DND-41 (cell line): ENCODE results near the gene LRP3.

Source experiments
- ATAC-seq: fragments of 200-7000 bp; cut with Tn5 transposase; 3 replicates; pipeline ENCODE4 v1.9.1; 2021; ENCODE audit warnings: low read depth; ENCODE audit not compliant: insufficient read depth
- DNase-seq: peaks from one replicate; pipeline ENCODE4 v3.0.0-alpha.2; 2020
- H2AFZ ChIP-seq: 2 replicates; pipeline ENCODE4 v1.6.0; 2012; ENCODE audit warnings: low read depth, low read length
- H3K27ac ChIP-seq: 2 replicates; pipeline ENCODE4 v1.5.1; 2012; ENCODE audit warnings: low read length, inconsistent platforms
- H3K27me3 ChIP-seq: fragments of 200-600 bp; sonication (generic); 2 replicates; pipeline ENCODE4 v1.6.0; 2012; ENCODE audit warnings: low read length, mild to moderate bottlenecking, inconsistent platforms; ENCODE audit not compliant: insufficient read depth, poor library complexity
- H3K36me3 ChIP-seq: 2 replicates; pipeline ENCODE4 v1.5.1; 2012; ENCODE audit warnings: low read length, inconsistent platforms; ENCODE audit not compliant: insufficient read depth
- H3K4me1 ChIP-seq: 2 replicates; pipeline ENCODE4 v1.5.1; 2012; ENCODE audit warnings: mild to moderate bottlenecking, low read length; ENCODE audit not compliant: insufficient read depth
- H3K4me2 ChIP-seq: 2 replicates; pipeline ENCODE4 v1.6.0; 2012; ENCODE audit warnings: mild to moderate bottlenecking, moderate library complexity, low read length, inconsistent platforms; ENCODE audit not compliant: insufficient read depth
- H3K4me3 ChIP-seq, 2 experiments: fragments of 200-600 bp in 1 of 2; shearing (Covaris generic) in 1 of 2; 2 replicates each; pipeline ENCODE4 v1.5.1; 2012 to 2016; ENCODE audit warnings: inconsistent platforms in 2 of 2, low read length in 2 of 2, mild to moderate bottlenecking in 2 of 2, low read depth in 1 of 2, moderate library complexity in 1 of 2
- H3K79me2 ChIP-seq: 2 replicates; pipeline ENCODE4 v1.6.0; 2012; ENCODE audit warnings: low read length, inconsistent platforms; ENCODE audit not compliant: insufficient read depth
- H3K9ac ChIP-seq: 2 replicates; pipeline ENCODE4 v1.6.0; 2012; ENCODE audit warnings: low read depth, mild to moderate bottlenecking, inconsistent platforms, low read length, moderate library complexity
- H3K9me3 ChIP-seq: 2 replicates; pipeline ENCODE4 v1.5.1; 2012; ENCODE audit warnings: low read length, moderate library complexity, mild to moderate bottlenecking, inconsistent platforms; ENCODE audit not compliant: insufficient read depth, severe bottlenecking
- H4K20me1 ChIP-seq: 2 replicates; pipeline ENCODE4 v1.6.0; 2012; ENCODE audit warnings: low read length; ENCODE audit not compliant: insufficient read depth
- EZH2 ChIP-seq: IDR thresholded peaks from 3 replicates; pipeline ENCODE4 v1.6.1; 2012; ENCODE audit warnings: borderline replicate concordance, low read depth, mild to moderate bottlenecking, moderate library complexity, low read length, inconsistent platforms; ENCODE audit not compliant: severe bottlenecking
- TF ChIP-seq, protein P1 (sequence below): IDR thresholded peaks from 2 replicates; pipeline ENCODE4 v1.5.1; 2012; ENCODE audit warnings: borderline replicate concordance, low read length, moderate library complexity, mild to moderate bottlenecking; ENCODE audit not compliant: poor library complexity, severe bottlenecking; ENCODE audit errors: extremely low read depth

LRP3 gene

DNA sequence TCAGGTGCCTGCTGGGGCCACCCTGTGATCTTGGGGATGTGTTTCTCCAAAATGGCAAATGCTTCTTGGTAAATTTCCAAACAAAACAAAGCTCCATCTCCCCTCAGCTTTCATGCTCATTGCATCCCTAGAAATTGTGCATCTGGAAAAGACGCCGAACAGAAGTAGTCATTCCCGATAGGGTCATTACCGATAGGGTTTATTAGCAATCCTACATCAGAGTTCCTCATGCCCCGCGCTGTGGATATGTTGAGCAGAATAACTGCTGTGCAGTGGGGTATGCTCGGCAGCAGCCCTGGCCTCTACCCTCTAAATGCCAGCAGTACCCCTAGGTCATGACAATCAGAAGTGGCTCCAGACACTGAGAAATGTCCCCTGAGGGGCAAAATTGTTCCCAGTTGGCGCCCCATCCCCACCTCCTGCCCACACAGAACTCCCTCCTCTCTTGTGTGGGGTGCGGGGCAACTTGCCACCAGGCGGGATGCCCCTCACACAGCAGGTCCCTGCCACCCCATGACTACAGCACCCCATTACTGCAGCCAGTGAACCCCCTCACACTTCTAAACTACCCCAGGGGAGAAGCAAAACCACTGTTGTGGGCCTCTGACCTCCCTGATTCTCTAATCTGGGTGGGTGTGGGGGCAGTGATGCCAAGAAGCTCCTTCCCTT lies 44.5 kb downstream of the LRP3 start:
- H3K4me1 ChIP-seq: no peaks in the 10 kb centered on the region
- no peak overlapping the region for H2AFZ ChIP-seq
- no peaks in the 10 kb centered on the region for H3K27me3 ChIP-seq
- no peaks in the 10 kb centered on the region for H3K36me3 ChIP-seq
- no peak overlapping the region for H3K4me3 ChIP-seq
- TF ChIP-seq EZH2: no peak
- TF ChIP-seq, protein P1, sequence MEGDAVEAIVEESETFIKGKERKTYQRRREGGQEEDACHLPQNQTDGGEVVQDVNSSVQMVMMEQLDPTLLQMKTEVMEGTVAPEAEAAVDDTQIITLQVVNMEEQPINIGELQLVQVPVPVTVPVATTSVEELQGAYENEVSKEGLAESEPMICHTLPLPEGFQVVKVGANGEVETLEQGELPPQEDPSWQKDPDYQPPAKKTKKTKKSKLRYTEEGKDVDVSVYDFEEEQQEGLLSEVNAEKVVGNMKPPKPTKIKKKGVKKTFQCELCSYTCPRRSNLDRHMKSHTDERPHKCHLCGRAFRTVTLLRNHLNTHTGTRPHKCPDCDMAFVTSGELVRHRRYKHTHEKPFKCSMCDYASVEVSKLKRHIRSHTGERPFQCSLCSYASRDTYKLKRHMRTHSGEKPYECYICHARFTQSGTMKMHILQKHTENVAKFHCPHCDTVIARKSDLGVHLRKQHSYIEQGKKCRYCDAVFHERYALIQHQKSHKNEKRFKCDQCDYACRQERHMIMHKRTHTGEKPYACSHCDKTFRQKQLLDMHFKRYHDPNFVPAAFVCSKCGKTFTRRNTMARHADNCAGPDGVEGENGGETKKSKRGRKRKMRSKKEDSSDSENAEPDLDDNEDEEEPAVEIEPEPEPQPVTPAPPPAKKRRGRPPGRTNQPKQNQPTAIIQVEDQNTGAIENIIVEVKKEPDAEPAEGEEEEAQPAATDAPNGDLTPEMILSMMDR: no peak
- DNase-seq: no peak
- ATAC-seq: no peak
- no peak overlapping the region for H3K27ac ChIP-seq
- no peaks in the 10 kb centered on the region for H3K79me2 ChIP-seq
- 0 out of 2 replicates have a peak, but pooled peaks cover 3% of the 10 kb centered on the region for H4K20me1 ChIP-seq
- H3K9me3 ChIP-seq: no peaks in the 10 kb centered on the region
- no peak overlapping the region for H3K4me2 ChIP-seq
- H3K9ac ChIP-seq: no peak overlapping the region

DNA sequence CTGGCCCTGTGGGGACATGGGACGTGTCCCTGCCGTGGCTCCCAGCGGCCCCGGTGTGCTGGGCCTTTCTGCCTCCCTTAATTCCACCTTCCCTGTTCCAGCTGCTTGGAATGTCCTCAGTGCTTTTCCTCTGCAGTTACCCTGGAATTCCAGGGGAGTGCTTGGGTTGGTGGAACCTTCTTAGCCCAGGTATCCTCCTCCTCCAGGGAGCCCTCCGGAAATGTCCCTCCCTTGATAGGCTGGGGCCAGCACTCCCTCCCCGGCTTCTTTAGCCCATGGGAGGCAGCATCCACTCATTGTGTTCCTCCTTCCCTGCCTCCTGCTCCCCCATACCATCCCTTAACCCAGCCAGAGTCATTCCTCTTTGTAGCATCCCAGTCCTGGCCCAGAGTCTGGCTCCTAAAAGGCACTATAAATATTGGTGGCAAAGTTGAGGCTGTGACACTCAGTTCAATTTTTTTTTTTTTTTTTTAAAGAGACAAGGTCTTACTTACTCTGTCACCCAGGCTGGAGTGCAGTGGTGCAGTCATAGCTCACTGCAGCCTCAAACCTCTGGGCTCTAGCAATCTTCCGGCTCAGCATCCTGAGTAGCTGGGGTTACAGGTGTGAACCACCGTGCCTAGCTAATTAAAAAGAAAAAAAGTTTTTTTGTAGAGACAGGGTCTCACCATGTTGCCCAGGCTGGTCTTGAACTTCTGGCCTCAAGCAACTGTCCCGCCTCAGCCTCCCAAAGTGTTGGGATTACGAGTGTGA lies 45.3 kb downstream of the LRP3 start:
- Histone ChIP-seq H3K9ac (no peak overlapping the region), H3K4me2 (no peak overlapping the region), H3K27me3 (no peaks in the 10 kb centered on the region), H2AFZ (no peak overlapping the region), H3K27ac (no peak overlapping the region), H3K79me2 (no peaks in the 10 kb centered on the region), H3K4me3 (no peak overlapping the region), H3K36me3 (no peaks in the 10 kb centered on the region), H3K9me3 (no peaks in the 10 kb centered on the region), H4K20me1 (0 out of 2 replicates have a peak, but pooled peaks cover 3% of the 10 kb centered on the region), H3K4me1 (no peaks in the 10 kb centered on the region)
- DNase-seq (no peak), ATAC-seq (no peak)
- no peak for TF ChIP-seq EZH2
- TF ChIP-seq, protein P1: no peak

DNA sequence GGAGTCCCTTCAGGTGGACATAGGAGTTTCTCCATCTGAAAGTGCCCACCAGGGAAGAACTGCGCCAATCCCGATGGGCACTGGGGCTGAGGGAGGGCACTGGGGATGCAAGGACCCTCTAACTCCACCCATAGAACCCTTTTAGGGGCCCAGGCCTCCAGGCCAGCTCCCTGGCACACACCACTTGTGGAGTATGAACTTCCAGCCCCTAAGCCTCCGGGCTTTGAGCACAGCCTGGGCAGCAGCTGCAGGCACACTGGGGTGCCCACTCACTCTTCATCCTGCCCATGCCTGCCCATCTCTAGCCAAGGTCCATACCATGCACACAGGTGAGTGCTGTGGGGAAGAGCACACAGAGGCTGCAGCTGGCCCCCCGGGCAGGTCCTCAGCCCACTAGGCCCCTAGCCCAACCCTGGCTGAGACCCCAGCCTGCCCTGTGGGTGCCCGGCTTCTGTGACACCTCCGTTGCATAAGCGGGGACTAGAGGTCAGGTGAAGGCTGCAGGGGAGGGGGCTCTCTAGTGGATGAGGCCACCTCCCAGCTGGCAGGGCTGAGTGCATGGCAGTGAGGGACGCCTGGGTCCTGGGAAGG lies 46.1 kb downstream of the LRP3 start:
- H3K9ac ChIP-seq: no peak overlapping the region
- TF ChIP-seq, protein P1: no peak
- H3K4me2 ChIP-seq: no peak overlapping the region
- H3K36me3 ChIP-seq: no peaks in the 10 kb centered on the region
- no peak overlapping the region for H2AFZ ChIP-seq
- H3K79me2 ChIP-seq: no peaks in the 10 kb centered on the region
- no peaks in the 10 kb centered on the region for H3K4me1 ChIP-seq
- H3K9me3 ChIP-seq: no peaks in the 10 kb centered on the region
- no peak overlapping the region for H3K4me3 ChIP-seq
- 0 out of 2 replicates have a peak, but pooled peaks cover 3% of the 10 kb centered on the region for H4K20me1 ChIP-seq
- no peak for ATAC-seq
- no peak overlapping the region for H3K27ac ChIP-seq
- DNase-seq: no peak
- H3K27me3 ChIP-seq: no peaks in the 10 kb centered on the region
